ENCODE results near the gene GPR161.

GRCh38 chr1:168136709-168137514 lies at the start of gene GPR161:
- TF ChIP-seq EZH2 (IDR thresholded peaks at IDR 0.05; ENCODE audit: insufficient read depth, low read length): no peak
- no peak for TF ChIP-seq CTCF (IDR thresholded peaks at IDR 0.05; ENCODE audit: insufficient read depth, low read depth, low read length)

All from astrocyte (in vitro differentiated cells and primary cell).